ENCODE data around the gene H19.

The H19 gene

DNA sequence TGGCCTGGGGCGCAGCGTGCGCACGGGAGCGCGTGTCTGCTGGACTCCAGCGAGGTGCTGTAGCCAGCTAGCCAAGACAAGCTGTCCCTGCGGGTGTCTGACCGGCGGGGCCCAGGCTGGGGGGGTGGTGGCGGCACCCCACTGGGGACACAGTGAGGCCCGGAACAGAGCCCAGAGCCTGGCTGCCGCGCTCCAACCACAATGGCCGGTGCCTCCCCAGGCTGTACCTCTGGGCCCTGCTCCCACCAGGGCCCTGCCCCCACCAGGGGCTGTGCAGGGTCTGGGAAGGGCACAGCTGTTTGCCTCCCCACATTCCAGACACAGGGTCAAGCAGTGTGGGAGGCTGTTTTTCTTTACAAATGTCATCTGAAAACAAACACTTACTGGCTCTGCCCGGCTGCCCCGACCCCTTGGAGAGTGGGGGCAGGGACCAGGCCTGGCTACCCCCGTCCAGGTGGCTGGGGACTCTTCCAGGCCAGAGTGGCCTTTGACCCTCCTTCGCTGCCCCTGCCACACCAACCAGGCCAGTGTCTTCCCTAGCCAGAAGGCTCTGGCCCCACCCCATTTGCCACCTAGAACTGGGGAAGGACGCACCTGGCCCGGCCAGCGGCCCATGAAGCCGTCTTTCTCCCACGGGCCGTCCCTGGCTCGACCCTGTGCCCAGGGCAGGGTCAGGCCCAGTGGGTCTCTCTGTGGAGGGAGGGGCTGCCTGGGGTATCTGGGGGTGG, 14.6 kb downstream of the H19 start:
- no peak for DNase-seq

DNA sequence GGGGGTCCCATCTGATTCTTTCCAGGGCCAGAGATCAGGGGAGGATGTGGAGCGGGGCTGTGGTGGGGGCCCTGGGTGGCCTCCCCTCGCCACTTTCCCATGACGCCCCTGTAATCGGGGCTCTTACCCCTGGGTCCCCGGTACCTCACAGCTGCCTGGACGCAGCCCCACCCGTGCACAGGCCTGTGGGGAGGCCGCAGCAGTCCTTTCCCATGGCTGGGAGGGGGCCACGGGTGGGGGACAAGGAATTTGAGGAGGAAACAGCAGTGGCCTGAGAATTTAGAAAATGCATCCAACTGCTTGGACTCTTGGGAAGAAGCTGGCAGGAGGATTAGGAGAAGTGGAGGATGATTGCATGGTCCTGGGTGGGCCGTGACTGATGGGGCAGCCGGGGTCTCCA, 18.0 kb downstream of the H19 start:
- DNase-seq: no peak

DNA sequence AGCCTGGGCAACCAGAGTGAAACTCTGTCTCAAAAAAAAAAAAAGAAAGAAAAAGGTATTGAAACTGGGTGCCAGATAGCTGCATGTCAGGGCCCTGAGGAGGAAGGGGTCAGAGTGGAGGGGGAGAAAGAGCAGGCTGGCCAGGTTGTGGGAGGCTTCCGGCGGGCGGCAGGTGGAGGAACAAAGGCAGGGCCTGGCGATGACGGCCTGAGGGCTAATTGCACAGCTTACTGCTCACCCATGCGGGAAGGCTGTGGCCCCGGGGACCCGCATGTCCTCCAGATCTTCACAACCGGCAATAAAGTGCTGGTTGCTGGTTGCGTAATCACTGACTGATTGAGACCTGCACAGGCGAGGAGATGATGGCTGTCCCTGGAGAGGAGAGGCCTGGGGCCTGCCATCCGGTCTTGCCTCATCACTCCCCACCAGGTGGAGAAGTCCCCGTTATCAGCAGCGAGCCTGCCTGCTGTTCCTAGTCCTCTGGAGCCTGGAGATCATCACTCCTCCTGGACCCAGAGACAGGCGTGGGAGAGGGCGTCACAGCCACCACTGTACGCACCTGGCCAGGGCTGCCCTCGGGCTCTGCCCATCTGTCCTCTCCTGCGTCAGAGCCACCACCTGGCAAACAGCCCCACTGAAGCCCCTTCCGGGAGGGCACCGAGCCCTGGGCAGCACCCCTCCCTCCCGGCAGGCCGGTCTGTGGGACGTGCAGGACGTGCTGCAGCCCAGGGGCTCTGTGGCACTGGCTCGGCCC, 18.7 kb downstream of the H19 start:
- DNase-seq: no peak

- DNase-seq: no peak
Observed at GRCh38 chr11:1975185-1975584, 22.5 kb downstream of the H19 start.

DNA sequence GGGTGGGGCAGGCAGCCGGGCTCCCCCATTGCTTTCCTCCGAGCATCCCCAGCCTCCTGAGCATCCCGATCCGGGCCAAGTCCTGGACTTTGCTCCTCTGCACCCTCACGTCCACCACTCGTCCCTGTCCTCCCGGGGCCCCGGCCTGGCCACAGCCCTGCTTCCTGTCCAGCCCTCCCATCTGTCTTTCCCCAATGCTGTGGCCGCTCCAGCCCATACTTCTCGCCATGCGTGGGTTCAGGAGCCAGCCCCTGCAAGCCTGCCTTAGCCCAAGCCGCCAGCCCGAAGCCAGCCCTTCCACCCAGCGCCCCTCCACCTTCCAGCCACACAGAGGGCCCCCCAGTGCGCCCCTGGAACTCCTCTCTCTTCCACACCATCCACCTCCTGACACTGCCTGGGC, 26.7 kb downstream of the H19 start:
- no peak for DNase-seq

DNA sequence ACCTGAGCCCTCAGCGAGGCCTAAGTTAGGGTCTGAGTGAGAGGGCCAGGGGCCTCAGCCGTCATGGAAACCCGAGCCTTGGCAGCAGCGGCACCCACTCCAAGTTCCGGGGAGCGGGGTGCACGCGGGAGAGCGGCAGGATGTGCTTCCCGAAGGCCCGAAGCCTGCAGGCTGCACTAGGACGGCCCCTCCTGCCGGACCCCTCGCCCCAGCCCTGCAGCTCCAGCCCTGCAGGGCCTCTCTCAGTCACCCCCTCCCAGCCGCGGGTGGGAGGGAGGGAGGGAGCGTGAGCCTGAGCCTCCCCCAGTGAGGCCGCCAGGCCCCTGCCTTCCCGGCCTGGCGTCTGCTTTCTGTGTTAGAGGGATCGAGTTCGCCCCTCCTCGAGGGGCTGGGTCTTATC, 27.9 kb downstream of the H19 start:
- no peak for DNase-seq

DNA sequence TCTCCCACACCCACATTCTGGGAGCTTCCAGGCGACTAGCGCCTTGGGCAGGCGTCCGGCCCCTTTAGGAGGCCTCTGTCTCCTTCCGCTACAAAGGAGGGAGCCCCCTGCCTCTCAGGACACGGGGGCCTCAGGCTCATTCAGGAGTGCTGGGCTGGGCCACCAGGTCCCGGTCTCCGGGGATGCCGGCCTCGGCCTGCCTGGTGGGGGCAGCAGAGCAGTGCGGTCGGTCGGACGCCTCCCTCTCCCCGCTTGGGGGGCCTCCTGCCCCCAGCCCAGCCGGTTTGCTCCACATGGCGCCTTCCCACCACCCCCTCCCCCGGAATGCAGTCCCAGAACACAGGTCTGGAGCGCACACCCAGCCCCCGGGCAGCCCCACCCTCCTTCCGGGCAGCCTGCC, 28.6 kb downstream of the H19 start:
- no peak for DNase-seq

- DNase-seq: no peak
Observed at GRCh38 chr11:1968454-1969002, 29.1 kb downstream of the H19 start.

GRCh38 chr11:1967641-1968225, 29.9 kb downstream of the H19 start:
- no peak for DNase-seq

DNA sequence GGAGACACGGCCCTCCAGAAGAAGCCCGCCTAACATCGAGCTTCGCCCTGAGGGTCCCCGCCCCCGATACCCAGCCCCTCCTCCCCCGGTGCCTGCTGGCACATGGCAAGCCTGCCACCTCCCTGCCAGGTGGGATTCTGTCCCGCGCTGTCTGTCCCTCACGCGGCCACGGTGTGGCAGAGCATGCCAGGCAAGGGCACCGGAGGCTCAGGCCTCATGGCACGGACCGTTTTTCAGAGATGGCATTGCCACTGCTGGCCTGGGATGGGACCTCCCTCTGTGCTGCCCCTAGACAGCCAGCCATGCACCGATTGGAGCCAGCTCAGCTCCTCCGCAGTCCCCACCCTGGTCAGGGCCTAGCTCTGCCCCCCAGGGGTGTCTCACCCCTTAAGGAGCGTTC, 31.1 kb downstream of the H19 start:
- DNase-seq: no peak

DNA sequence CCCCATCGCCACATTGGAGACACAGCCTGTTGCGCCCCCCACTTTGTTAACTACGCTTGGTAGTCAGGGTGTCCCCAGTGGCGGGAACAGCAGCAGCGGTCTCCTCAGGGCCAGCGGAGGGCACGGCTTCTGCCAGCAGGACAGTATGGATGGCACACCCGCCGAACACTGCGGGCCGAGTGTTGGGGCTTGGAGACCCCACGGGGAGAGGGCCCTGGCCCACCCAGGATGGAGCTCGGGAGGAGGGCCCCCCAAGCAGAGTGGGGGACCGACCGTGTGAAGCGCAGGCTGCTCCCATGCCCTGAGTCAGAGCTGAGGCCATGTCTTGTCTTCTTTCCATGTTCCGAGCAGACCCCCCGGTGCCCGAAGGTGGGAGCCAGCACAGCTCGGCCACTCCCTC, 32.7 kb downstream of the H19 start:
- DNase-seq: no peak

GRCh38 chr11:1964348-1964747, 33.3 kb downstream of the H19 start:
- no peak for DNase-seq

DNA sequence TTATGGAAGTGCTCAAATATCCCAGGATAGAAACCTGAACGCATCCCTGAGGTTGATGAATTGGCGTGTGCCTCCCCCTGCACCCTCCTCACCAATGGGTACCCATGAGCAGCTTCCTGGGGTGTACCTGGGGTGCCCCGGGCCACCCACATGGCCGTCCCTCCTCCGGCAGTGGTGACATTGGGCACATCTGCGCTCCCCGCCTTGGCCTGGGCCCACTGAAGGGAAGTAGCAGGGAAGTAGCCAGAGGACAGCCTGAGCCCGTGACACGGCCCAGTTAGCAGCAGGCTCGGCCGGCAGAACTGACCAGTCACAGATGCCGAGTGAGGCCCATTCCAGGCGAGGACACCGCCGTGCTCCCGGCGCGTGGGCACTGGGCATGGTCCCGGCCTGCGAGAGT, 33.8 kb downstream of the H19 start:
- no peak for DNase-seq

DNA sequence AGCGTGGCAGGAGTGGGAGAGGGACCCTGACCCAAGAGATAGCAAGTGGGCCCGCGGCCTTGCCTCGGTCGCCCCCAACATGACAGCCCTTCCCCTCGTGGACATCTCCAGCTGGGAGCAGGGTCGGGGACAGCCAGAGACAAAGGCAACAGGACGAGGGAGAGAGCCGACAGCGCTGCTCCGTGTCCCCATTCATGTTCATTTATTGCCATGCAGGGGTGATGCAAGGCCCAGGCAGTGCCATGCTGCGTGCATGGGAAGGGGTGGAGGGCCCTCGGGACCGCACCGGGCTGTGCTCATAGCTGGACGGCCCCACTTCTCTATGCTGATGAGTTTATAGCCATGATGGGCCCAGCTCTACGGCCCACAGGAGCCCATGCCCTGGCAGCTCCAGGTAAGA, 37.9 kb downstream of the H19 start:
- no peak for DNase-seq

DNA sequence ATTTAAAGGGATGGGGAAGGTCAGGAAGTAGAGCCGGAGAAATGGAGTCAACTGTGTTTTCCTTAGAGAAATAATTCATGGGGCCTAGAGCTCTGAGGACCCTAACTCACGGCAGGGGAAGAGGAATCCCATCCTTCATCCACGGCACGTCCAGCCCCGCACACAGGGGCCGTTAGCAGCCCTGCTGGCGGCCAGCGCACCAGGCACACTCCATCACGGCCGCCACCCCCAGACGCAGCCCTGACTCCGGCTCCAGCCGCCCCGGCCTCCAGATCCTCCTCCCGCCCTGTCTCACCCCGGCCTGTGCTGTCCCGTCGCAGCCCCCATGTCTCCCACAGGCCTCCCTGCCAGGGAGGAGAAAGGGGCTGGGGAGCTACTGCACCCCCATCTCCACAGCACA, 39.3 kb downstream of the H19 start:
- no peak for DNase-seq

DNA sequence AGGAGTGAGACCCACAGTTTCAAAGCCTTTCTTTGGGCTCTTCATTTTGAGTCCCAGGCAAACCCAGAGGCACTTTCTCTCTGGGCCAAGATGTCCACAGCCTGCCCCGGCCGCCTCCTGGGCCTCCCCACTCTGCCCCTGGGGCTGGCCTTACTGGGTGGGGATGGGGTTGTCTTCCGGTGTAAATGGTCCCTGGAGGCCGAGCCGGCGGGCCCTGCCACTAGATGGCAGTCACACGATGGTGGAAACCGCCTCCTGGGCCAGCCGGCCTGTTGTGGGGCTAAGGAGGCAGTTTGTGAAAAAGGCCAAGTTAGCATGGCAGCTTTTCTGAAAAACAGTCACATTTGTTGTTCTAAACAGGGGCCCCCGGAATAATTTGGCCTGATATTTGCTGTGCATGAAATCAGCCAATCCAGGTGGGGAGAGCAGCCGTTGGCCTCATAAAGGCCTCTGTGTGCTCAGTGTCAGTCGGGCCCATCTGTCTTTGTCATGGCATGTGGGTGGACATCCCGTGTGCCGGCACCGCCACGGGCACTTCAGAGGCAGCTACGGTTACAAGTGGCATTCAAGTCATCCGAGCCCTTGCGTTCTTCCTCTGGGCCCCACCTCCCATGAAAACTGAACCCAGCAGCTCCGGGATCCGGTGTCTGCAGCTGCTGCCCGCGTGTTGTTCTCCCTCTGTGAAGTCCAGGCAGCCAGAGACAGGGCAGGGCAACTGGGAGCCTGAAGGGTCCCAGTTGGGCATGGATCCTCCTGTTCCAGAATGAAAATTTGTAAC, 44.0 kb downstream of the H19 start:
- DNase-seq: no peak

GRCh38 chr11:1952806-1953482, 44.7 kb downstream of the H19 start:
- DNase-seq: no peak

DNA sequence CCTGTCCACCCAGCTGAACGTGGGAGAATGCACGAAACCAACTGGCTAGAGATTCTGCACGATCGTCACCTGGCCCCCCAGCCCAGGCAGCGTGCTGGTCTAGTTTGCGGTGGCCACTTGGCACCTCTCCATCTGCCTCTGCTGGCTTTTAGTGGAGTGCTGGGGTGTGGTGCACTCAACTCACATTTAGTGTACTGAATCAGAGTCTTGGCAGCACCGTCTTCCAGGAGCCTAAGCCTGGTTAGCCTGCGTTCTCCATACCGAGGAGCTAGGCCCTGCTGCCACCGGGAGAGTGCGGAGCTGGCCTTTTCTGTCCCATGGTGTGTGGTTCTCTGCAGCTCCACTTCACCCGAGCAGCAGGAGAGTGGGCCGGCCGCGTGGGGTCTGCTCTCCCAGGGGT, 47.7 kb downstream of the H19 start:
- no peak for DNase-seq

DNA sequence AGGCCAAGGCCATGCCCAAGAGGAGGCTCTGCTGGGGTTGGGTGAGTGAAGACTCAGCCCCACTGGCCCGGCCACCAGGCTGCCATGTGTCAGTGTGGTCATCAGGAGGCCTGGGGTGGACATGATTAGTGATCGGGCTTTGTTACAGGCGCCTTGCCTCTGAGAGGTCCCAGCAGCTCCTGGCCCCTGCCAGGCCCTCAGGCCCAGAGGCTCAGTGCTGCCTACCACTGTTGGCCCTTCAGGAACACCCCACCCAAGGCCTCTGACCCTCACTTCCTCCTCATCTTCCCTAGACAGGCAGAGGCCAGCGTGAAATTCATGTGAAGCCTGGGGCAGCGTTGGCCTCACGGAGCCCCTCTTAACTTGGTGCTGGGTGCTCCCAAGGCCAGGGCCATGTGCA, 48.3 kb downstream of the H19 start:
- DNase-seq: no peak

DNA sequence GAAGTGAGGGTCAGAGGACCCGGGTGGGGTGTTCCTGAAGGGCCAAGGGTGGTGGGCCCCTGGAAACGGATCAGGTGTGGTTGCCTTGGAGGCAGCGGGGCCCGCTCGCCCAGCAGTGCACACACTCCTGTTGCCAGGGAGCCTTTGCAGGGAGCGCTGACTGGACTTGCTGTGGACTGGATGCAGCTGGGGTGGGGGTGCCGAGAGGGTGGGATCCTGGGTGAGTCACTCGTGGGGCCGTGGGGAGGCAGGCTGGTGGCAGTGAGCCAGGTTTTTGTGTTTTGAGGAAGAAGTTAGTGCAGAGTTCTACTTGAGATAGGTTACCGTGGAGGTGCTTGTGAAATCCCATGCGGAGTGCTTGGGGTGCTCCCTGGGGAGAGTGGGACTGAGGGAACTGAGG, 49.3 kb downstream of the H19 start:
- DNase-seq: no peak

GRCh38 chr11:1947592-1948237, 49.9 kb downstream of the H19 start:
- no peak for DNase-seq

DNA sequence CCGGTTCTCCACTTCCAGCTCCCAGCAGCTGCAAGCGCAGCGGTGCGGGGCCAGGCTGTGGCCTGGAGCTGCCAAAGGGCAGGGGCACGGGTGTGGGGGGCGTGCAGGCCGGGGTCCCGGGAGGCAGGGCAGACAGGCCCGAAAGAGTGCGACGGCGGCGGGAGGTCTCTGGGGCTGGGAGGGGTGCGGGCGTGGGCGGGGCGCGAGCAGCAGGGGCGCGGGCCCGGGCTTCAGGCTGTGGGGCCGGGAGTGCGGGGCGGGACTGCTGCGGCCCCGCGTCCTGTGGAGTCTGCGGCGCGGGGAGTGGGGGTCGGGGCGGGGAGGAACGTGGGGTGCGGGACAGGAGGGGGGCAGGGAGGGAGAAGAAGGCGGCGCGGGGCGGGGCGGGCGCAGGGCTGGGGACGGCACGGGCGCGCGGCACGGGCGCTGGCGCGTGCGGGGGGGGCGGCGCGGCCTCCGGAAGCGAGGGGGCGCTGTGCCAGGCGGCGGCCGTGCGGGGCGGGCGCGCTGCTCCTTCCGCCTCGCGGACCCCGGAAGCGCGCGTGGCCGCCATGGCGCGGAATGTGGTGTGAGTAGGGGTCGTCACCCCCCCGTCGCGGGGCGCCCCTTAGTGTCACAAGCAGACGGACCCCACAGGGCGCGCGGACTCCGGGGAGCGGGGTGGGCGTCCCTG, 50.7 kb downstream of the H19 start, which contains the start of gene MRPL23:
Gene MRPL23, plus strand, starts transcription at position 521 of the 673 bp plus-strand sequence. Its CDS starts 31 bp downstream, at position 552.
- DNase-seq: no peak

Data from NCI-H1930 (cell line).